ENCODE results near the gene PTGES. TPM values are rescaled to one million over a fixed set of nuclear protein-coding genes. Genes with fewer than 3 reads are reported as not detected.

PTGES gene
- total and polyA plus RNA-seq, 11 donors: 0.30 to 3.0 (median 1.2) TPM

- no peak overlapping the region for H3K4me3 ChIP-seq
- TF ChIP-seq CTCF (IDR thresholded peaks at IDR 0.05) (no peak), POLR2A (IDR thresholded peaks at IDR 0.05) (no peak)
- intact Hi-C loops (cut with DNase I): no loop called here
Measured at GRCh38 chr9:129694243-129694646, 58.6 kb downstream of the PTGES start.

GRCh38 chr9:129693741-129694140, 59.1 kb downstream of the PTGES start:
- WGBS, 4 donors: 83 to 94% (median 86%) methylated on average over 8 of the region's 8 CpGs
- no peak for ATAC-seq
- intact Hi-C loops (cut with DNase I): no loop called here
- no peaks in the 10 kb centered on the region for H3K36me3 ChIP-seq
- H3K27me3 ChIP-seq: peaks cover 0 to 30% (median 5%) of the 10 kb centered on the region in 9 donors
- no peaks in the 10 kb centered on the region for H3K9me3 ChIP-seq
- H3K4me1 ChIP-seq: peaks cover 0 to 18% (median 7%) of the 10 kb centered on the region in 12 donors
- no peak for DNase-seq
- H3K27ac ChIP-seq: no peak overlapping the region
- H3K4me3 ChIP-seq: no peak overlapping the region
- TF ChIP-seq POLR2A (IDR thresholded peaks at IDR 0.05): no peak
- TF ChIP-seq CTCF (IDR thresholded peaks at IDR 0.05): no peak

More at GRCh38 chr9:129694243-129694646, 58.6 kb downstream of the PTGES start:
- Histone ChIP-seq H3K27me3 (peaks cover 0 to 30% (median 5%) of the 10 kb centered on the region in 9 donors), H3K9me3 (no peaks in the 10 kb centered on the region), H3K27ac (no peak overlapping the region), H3K36me3 (no peaks in the 10 kb centered on the region), H3K4me1 (peaks cover 0 to 18% (median 7%) of the 10 kb centered on the region in 12 donors)
- no peak for ATAC-seq
- 64 to 75% (median 66%) methylated on average over 10 to 11 of the region's 11 CpGs for WGBS, 4 donors
- no peak for DNase-seq

- Histone ChIP-seq H3K9me3 (no peaks in the 10 kb centered on the region), H3K36me3 (no peaks in the 10 kb centered on the region), H3K4me3 (no peak overlapping the region), H3K4me1 (peaks cover 0 to 14% (median 4%) of the 10 kb centered on the region in 12 donors), H3K27ac (no peak overlapping the region), H3K27me3 (peaks cover 0 to 21% (median 0%) of the 10 kb centered on the region in 9 donors)
- WGBS, 4 donors: 75 to 87% (median 84%) methylated on average over 5 of the region's 5 CpGs
- intact Hi-C loops (cut with DNase I): no loop called here
- ATAC-seq (no peak), DNase-seq (no peak)
- TF ChIP-seq CTCF (IDR thresholded peaks at IDR 0.05) (no peak), POLR2A (IDR thresholded peaks at IDR 0.05) (no peak)
Measured at GRCh38 chr9:129692534-129692933, 60.3 kb downstream of the PTGES start.

Other genes starting within 250 kb of the PTGES start
- not detected for gene C9orf50, start 131.9 kb downstream of the PTGES start, total RNA-seq
- gene C9orf50, start 131.9 kb downstream of the PTGES start, polyA plus RNA-seq: not detected
- 10 to 100 TPM; 39.0 to 76.7 (median 56.0) TPM for gene NTMT1, start 126.9 kb downstream of the PTGES start, total RNA-seq
- 100 to 1,000 TPM in 1 of 2 donors, 10 to 100 TPM in 1; 87.7 to 111 TPM for gene NTMT1, start 126.9 kb downstream of the PTGES start, polyA plus RNA-seq
- 10 to 100 TPM in 5 of 9 donors, 1 to 10 TPM in 4; 7.5 to 22.5 (median 10.3) TPM for gene ASB6, start 110.9 kb downstream of the PTGES start, total RNA-seq
- 10 to 100 TPM in 1 of 2 donors, 1 to 10 TPM in 1; 8.2 to 17.2 TPM for gene ASB6, start 110.9 kb downstream of the PTGES start, polyA plus RNA-seq
- 1 to 10 TPM in 3 of 9 donors, under 1 TPM in 5, not detected in 1; 0.22 to 1.5 (median 0.84) TPM for gene PRRX2, start 87.4 kb downstream of the PTGES start, total RNA-seq
- gene PRRX2, start 87.4 kb downstream of the PTGES start, polyA plus RNA-seq: under 1 TPM; 0.65 to 0.83 TPM
- gene TOR1B, start 50.1 kb upstream of the PTGES start, total RNA-seq: 10 to 100 TPM in 8 of 9 donors, 1 to 10 TPM in 1; 9.4 to 16.1 (median 13.0) TPM
- 10 to 100 TPM in 1 of 2 donors, 1 to 10 TPM in 1; 7.3 to 20.7 TPM for gene TOR1B, start 50.1 kb upstream of the PTGES start, polyA plus RNA-seq
- gene TOR1A, start 71.1 kb upstream of the PTGES start, total RNA-seq: 10 to 100 TPM; 11.0 to 27.3 (median 15.7) TPM
- 10 to 100 TPM; 10.5 to 23.3 TPM for gene TOR1A, start 71.1 kb upstream of the PTGES start, polyA plus RNA-seq
- gene C9orf78, start 82.2 kb upstream of the PTGES start, total RNA-seq: 10 to 100 TPM; 28.4 to 54.8 (median 32.5) TPM
- 10 to 100 TPM; 36.0 to 69.2 TPM for gene C9orf78, start 82.2 kb upstream of the PTGES start, polyA plus RNA-seq
- 10 to 100 TPM in 7 of 9 donors, 1 to 10 TPM in 2; 9.5 to 19.7 (median 13.1) TPM for gene USP20, start 82.4 kb upstream of the PTGES start, total RNA-seq
- 10 to 100 TPM in 1 of 2 donors, 1 to 10 TPM in 1; 9.4 to 12.1 TPM for gene USP20, start 82.4 kb upstream of the PTGES start, polyA plus RNA-seq

All from heart left ventricle (tissue), 16 donors.